ENCODE data around the gene HEPACAM. TPM values are rescaled to one million over a fixed set of nuclear protein-coding genes. Genes with fewer than 3 reads are reported as not detected.
"Not testable (repeated sequence)": the region's sequence is repeated elsewhere in the genome, so short reads cannot be mapped to it uniquely, and the experiment has no call there.

HEPACAM gene
- total RNA-seq, 2 donors from 2014 or later: 0.26 to 7.9 TPM

- 90 to 93% methylated on average over 2 of the region's 2 CpGs for WGBS, 2 donors
Measured at GRCh38 chr11:124978316-124978715, 42.5 kb upstream of the HEPACAM start.

GRCh38 chr11:124977006-124977405, 41.2 kb upstream of the HEPACAM start:
- intact Hi-C loops (cut with DNase I): no loop called here
- no peaks in the 10 kb centered on the region for H3K4me1 ChIP-seq
- WGBS, 2 donors: 57 to 62% methylated on average over 2 of the region's 2 CpGs
- no peaks in the 10 kb centered on the region for H3K9me3 ChIP-seq
- ATAC-seq (no peak), DNase-seq (no peak)
- H3K36me3 ChIP-seq (replicated peaks in 1 of 2; ENCODE audit: insufficient read depth in 1 of 2, low read depth in 2 of 2): no peaks in the 10 kb centered on the region
- no peaks in the 10 kb centered on the region for H3K27me3 ChIP-seq
- H3K4me3 ChIP-seq: no peak overlapping the region
- no peak overlapping the region for H3K27ac ChIP-seq
- TF ChIP-seq POLR2A (IDR thresholded peaks at IDR 0.05): no peak
- TF ChIP-seq, protein P1, sequence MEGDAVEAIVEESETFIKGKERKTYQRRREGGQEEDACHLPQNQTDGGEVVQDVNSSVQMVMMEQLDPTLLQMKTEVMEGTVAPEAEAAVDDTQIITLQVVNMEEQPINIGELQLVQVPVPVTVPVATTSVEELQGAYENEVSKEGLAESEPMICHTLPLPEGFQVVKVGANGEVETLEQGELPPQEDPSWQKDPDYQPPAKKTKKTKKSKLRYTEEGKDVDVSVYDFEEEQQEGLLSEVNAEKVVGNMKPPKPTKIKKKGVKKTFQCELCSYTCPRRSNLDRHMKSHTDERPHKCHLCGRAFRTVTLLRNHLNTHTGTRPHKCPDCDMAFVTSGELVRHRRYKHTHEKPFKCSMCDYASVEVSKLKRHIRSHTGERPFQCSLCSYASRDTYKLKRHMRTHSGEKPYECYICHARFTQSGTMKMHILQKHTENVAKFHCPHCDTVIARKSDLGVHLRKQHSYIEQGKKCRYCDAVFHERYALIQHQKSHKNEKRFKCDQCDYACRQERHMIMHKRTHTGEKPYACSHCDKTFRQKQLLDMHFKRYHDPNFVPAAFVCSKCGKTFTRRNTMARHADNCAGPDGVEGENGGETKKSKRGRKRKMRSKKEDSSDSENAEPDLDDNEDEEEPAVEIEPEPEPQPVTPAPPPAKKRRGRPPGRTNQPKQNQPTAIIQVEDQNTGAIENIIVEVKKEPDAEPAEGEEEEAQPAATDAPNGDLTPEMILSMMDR (IDR thresholded peaks at IDR 0.05): no peak

More at GRCh38 chr11:124978316-124978715, 42.5 kb upstream of the HEPACAM start:
- Histone ChIP-seq H3K4me1 (no peaks in the 10 kb centered on the region), H3K36me3 (replicated peaks in 1 of 2; ENCODE audit: insufficient read depth in 1 of 2, low read depth in 2 of 2) (no peaks in the 10 kb centered on the region), H3K27me3 (no peaks in the 10 kb centered on the region), H3K9me3 (no peaks in the 10 kb centered on the region), H3K4me3 (no peak overlapping the region), H3K27ac (no peak overlapping the region)
- TF ChIP-seq, protein P1 (IDR thresholded peaks at IDR 0.05): no peak
- TF ChIP-seq POLR2A (IDR thresholded peaks at IDR 0.05): no peak
- ATAC-seq: no peak
- no peak for DNase-seq
- intact Hi-C loops (cut with DNase I): no loop called here

DNA sequence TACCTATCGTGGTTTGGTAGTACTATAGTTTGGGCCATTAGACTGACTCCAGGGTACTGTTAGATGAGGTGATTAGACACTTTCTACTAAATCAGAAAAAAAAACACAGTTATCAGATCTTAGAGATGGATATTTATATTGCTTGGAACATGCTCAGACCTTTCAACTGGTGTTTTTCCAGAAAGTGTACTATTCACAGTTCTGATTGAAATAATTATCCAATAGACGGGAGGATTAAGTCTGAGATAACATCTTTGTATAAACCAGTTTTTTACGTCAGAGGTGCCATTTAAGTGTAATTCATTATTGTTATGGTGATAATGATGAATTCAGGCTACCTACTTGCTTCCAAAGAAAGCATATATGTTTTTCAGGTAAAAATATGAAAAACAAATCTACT, 40.7 kb upstream of the HEPACAM start:
- Histone ChIP-seq H3K27ac (no peak overlapping the region), H3K4me3 (no peak overlapping the region), H3K9me3 (no peaks in the 10 kb centered on the region), H3K27me3 (no peaks in the 10 kb centered on the region), H3K36me3 (replicated peaks in 1 of 2; ENCODE audit: insufficient read depth in 1 of 2, low read depth in 2 of 2) (no peaks in the 10 kb centered on the region), H3K4me1 (no peaks in the 10 kb centered on the region)
- TF ChIP-seq POLR2A (IDR thresholded peaks at IDR 0.05): no peak
- TF ChIP-seq, protein P1 (IDR thresholded peaks at IDR 0.05): no peak
- DNase-seq: no peak
- intact Hi-C loops (cut with DNase I): no loop called here
- WGBS, 2 donors: 89 to 90% methylated on average over 3 of the region's 3 CpGs
- ATAC-seq: no peak

DNA sequence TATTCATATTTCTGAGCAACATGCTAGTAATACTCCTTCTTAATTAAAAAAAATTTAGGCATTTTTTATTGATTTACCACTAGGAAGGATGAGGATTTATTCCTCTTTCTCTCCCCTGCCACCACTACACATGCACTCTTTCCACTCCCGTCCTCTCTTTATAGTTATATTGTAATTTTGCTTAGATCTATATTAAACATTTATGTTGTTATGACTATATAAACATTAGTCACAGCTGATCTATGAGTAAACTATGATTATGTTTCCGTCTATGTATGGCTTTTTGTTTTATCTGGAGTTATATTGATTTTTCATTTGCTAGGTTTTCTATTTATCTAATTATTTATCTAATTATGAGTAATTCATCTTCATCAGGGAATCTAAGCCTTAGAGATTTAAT, 36.0 kb upstream of the HEPACAM start:
- DNase-seq: no peak
- Histone ChIP-seq H3K36me3 (replicated peaks in 1 of 2; ENCODE audit: insufficient read depth in 1 of 2, low read depth in 2 of 2) (no peaks in the 10 kb centered on the region), H3K4me1 (no peaks in the 10 kb centered on the region), H3K9me3 (no peaks in the 10 kb centered on the region), H3K27me3 (no peaks in the 10 kb centered on the region), H3K4me3 (no peak overlapping the region), H3K27ac (no peak overlapping the region)
- intact Hi-C loops (cut with DNase I): no loop called here
- WGBS, 2 donors: 75 to 86% methylated on average over 2 of the region's 2 CpGs
- TF ChIP-seq POLR2A (IDR thresholded peaks at IDR 0.05): no peak
- TF ChIP-seq, protein P1 (IDR thresholded peaks at IDR 0.05): no peak
- ATAC-seq: no peak

- no peaks in the 10 kb centered on the region for H3K36me3 ChIP-seq (replicated peaks in 1 of 2; ENCODE audit: insufficient read depth in 1 of 2, low read depth in 2 of 2)
- no peak for ATAC-seq
- H3K4me3 ChIP-seq: no peak overlapping the region
- intact Hi-C loops (cut with DNase I): no loop called here
- no peaks in the 10 kb centered on the region for H3K27me3 ChIP-seq
- no peaks in the 10 kb centered on the region for H3K4me1 ChIP-seq
- no peak for DNase-seq
- no peak overlapping the region for H3K27ac ChIP-seq
- H3K9me3 ChIP-seq: no peaks in the 10 kb centered on the region
- TF ChIP-seq, protein P1 (IDR thresholded peaks at IDR 0.05): no peak
- no peak for TF ChIP-seq POLR2A (IDR thresholded peaks at IDR 0.05)
- 44 to 78% methylated on average over 2 of the region's 2 CpGs for whole genome bisulfite sequencing, 2 donors
Measured at GRCh38 chr11:124970925-124971324, 35.1 kb upstream of the HEPACAM start.

DNA sequence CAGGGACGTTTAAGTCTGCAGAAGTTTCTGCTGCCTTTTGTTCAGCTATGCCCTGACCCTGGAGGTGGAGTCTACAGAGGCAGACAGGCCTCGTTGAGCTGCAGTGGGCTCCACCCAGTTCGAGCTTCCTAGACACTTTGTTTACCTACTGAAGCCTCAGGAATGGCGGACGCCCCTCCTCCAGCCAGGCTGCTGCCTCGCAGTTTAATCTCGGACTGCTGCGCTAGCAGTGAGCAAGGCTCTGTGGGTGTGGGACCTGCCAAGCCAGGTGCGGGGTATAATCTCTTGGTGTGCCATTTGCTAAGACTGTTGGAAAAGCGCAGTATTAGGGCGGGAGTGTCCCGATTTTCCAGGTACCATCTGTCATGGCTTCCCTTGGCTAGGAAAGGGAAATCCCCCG, 32.4 kb upstream of the HEPACAM start:
- H3K36me3 ChIP-seq (replicated peaks in 1 of 2; ENCODE audit: insufficient read depth in 1 of 2, low read depth in 2 of 2); intact Hi-C loops (cut with DNase I); DNase-seq; ATAC-seq; H3K27me3 ChIP-seq; H3K4me3 ChIP-seq; H3K27ac ChIP-seq; H3K4me1 ChIP-seq; H3K9me3 ChIP-seq: not testable (repeated sequence)
- 85 to 90% methylated on average over 13 of the region's 13 CpGs for WGBS, 2 donors

All from body of pancreas (tissue), 4 donors.